WI38 (cell line): ENCODE data around the gene STUM.
A peak's percentile ranks its signal among the peaks of the same experiment; 100 is the strongest.

Experiments used
- H3K4me3 ChIP-seq: 2 replicates; pipeline ENCODE4 v1.5.1; 2011; ENCODE audit warnings: low read depth, mild to moderate bottlenecking, control low read depth, low read length
- CTCF ChIP-seq: IDR thresholded peaks from 2 replicates; pipeline ENCODE4 v1.5.1; 2012; ENCODE audit warnings: low read depth, mild to moderate bottlenecking, control low read depth, low read length

The STUM gene

GRCh38 chr1:226526801-226527595, 21.6 kb upstream of the STUM start:
- peak overlapping the region; percentile 34; the same call in 1 of the 2 replicates for H3K4me3 ChIP-seq
- TF ChIP-seq CTCF: no peak

GRCh38 chr1:226529891-226530290, 18.7 kb upstream of the STUM start:
- H3K4me3 ChIP-seq: no peak overlapping the region
- no peak for TF ChIP-seq CTCF

GRCh38 chr1:226530591-226530990, 18.0 kb upstream of the STUM start:
- H3K4me3 ChIP-seq: no peak overlapping the region
- TF ChIP-seq CTCF: no peak

GRCh38 chr1:226531360-226532093, 17.0 kb upstream of the STUM start:
- no peak for TF ChIP-seq CTCF
- H3K4me3 ChIP-seq: no peak overlapping the region

- no peak overlapping the region for H3K4me3 ChIP-seq
- TF ChIP-seq CTCF: no peak
Measured at GRCh38 chr1:226532553-226532952, 16.0 kb upstream of the STUM start.

- no peak for TF ChIP-seq CTCF
- no peak overlapping the region for H3K4me3 ChIP-seq
Measured at GRCh38 chr1:226533220-226533619, 15.3 kb upstream of the STUM start.

- H3K4me3 ChIP-seq: no peak overlapping the region
- TF ChIP-seq CTCF: no peak
Measured at GRCh38 chr1:226534098-226534497, 14.5 kb upstream of the STUM start.
